Liver (tissue), 9 donors: ENCODE data around the gene HNRNPM. TPM values are rescaled to one million over a fixed set of nuclear protein-coding genes. Genes with fewer than 3 reads are reported as not detected.

Experiments
- DNase-seq: peaks from one replicate; pipeline ENCODE4 v3.0.0-alpha.2; 2017; ENCODE audit warnings: low spot score
- H3K27ac ChIP-seq, 2 donors: one replicate each; pipeline ENCODE4 v1.7.0; 2013; ENCODE audit warnings: inconsistent platforms in 2 of 2, low read length in 2 of 2, control low read depth in 1 of 2, low read depth in 1 of 2, mild to moderate bottlenecking in 1 of 2
- H3K27me3 ChIP-seq, 4 donors: one replicate each; pipeline versions ENCODE4 v1.6.1 to v1.7.0; 2013; ENCODE audit warnings: low read length in 3 of 4, inconsistent platforms in 1 of 4, mild to moderate bottlenecking in 1 of 4, moderate library complexity in 1 of 4; ENCODE audit not compliant: control insufficient read depth in 4 of 4, insufficient read depth in 4 of 4
- H3K36me3 ChIP-seq, 4 donors: one replicate each; pipeline versions ENCODE4 v1.6.1 to v1.7.0; 2013; ENCODE audit warnings: low read length in 3 of 4, mild to moderate bottlenecking in 3 of 4, low read depth in 1 of 4, moderate library complexity in 1 of 4; ENCODE audit not compliant: control insufficient read depth in 4 of 4, insufficient read depth in 3 of 4
- H3K4me1 ChIP-seq, 4 donors: one replicate each; pipeline versions ENCODE4 v1.6.1 to v1.7.0; 2013; ENCODE audit warnings: low read length in 3 of 4, mild to moderate bottlenecking in 3 of 4, moderate library complexity in 1 of 4; ENCODE audit not compliant: control insufficient read depth in 4 of 4, insufficient read depth in 4 of 4
- H3K4me3 ChIP-seq, 3 donors: one replicate each; pipeline versions ENCODE4 v1.6.1 to v1.7.0; 2013; ENCODE audit warnings: low read length in 3 of 3, control low read depth in 1 of 3, low read depth in 1 of 3, mild to moderate bottlenecking in 1 of 3
- H3K9ac ChIP-seq, 2 donors: one replicate each; pipeline ENCODE4 v1.7.0; 2013; ENCODE audit warnings: low read length in 2 of 2, mild to moderate bottlenecking in 2 of 2, moderate library complexity in 2 of 2, control low read depth in 1 of 2, low read depth in 1 of 2
- H3K9me3 ChIP-seq, 4 donors: one replicate each; pipeline versions ENCODE4 v1.6.1 to v1.7.0; 2013; ENCODE audit warnings: low read length in 3 of 4; ENCODE audit not compliant: control insufficient read depth in 4 of 4
- EGR1 ChIP-seq, 2 donors: IDR thresholded peaks; 2 replicates each; pipeline ENCODE4 v1.6.1; 2016 to 2018; ENCODE audit warnings: antibody characterized with exemption in 2 of 2, low read depth in 2 of 2
- FOXA1 ChIP-seq: IDR thresholded peaks from 2 replicates; pipeline ENCODE4 v1.6.1; 2016; ENCODE audit warnings: antibody characterized with exemption
- FOXA2 ChIP-seq: IDR thresholded peaks from 2 replicates; pipeline ENCODE4 v1.6.1; 2016; ENCODE audit warnings: antibody characterized with exemption
- GABPA ChIP-seq, 2 donors: IDR thresholded peaks in 1 of 2; conservative IDR thresholded peaks in 1 of 2; 2 replicates each; pipeline ENCODE4 v1.6.1; 2016; ENCODE audit warnings: antibody characterized with exemption in 2 of 2, mild to moderate bottlenecking in 1 of 2, moderate library complexity in 1 of 2
- HNF4A ChIP-seq, 2 donors: conservative IDR thresholded peaks; 2 replicates each; pipeline ENCODE4 v1.6.1; 2016; ENCODE audit warnings: antibody characterized with exemption in 2 of 2, mild to moderate bottlenecking in 2 of 2
- HNF4G ChIP-seq: IDR thresholded peaks from 2 replicates; pipeline ENCODE4 v1.6.1; 2016; ENCODE audit warnings: antibody characterized with exemption
- JUND ChIP-seq, 2 donors: IDR thresholded peaks; 2 replicates each; pipeline ENCODE4 v1.6.1; 2016; ENCODE audit warnings: antibody characterized with exemption in 2 of 2
- MAX ChIP-seq: IDR thresholded peaks from 2 replicates; pipeline ENCODE4 v1.6.1; 2016; ENCODE audit warnings: antibody characterized with exemption
- NR2F2 ChIP-seq: IDR thresholded peaks from 2 replicates; pipeline ENCODE4 v1.6.1; 2016; ENCODE audit warnings: antibody characterized with exemption
- RAD21 ChIP-seq, 2 donors: IDR thresholded peaks; 2 replicates each; pipeline ENCODE4 v1.6.1; 2016; ENCODE audit warnings: antibody characterized with exemption in 2 of 2, mild to moderate bottlenecking in 2 of 2
- RXRA ChIP-seq, 2 donors: IDR thresholded peaks; 2 replicates each; pipeline ENCODE4 v1.6.1; 2017 to 2018; ENCODE audit warnings: antibody characterized with exemption in 2 of 2, mild to moderate bottlenecking in 1 of 2
- TAF1 ChIP-seq: conservative IDR thresholded peaks from 2 replicates; pipeline ENCODE4 v1.6.1; 2016; ENCODE audit warnings: antibody characterized with exemption, mild to moderate bottlenecking
- YY1 ChIP-seq: IDR thresholded peaks from 2 replicates; pipeline ENCODE4 v1.6.1; 2016; ENCODE audit warnings: antibody characterized with exemption, mild to moderate bottlenecking
- ZBTB33 ChIP-seq: IDR thresholded peaks from 2 replicates; pipeline ENCODE4 v1.6.1; 2016; ENCODE audit warnings: antibody characterized with exemption
- WGBS: extraction: QIAGEN DNeasy Blood & Tissue Kit; methylation state at CpG from one replicate; pipeline ENCODE4 v1.1.7; 2013; 5-methylcytosine and 5-hydroxymethylcytosine counted together
- polyA plus RNA-seq, 2 donors: library from polyadenylated mRNA; stranded (reverse) in 1 of 2; unstranded in 1 of 2; fragments of 200-250 nt in 1 of 2; fragments of >200 nt in 1 of 2; fragmentation: Nextera tagmentation in 1 of 2; extraction: Ambion mirVana in 1 of 2; gene quantifications; one replicate each; pipeline versions ENCODE4 v1.2.1 to v1.2.3, GENCODE V29; 2013 to 2015
- total RNA-seq, 2 donors: library from RNA; depleted of rRNA; stranded (reverse); fragments of >200 nt; gene quantifications; one replicate each; pipeline ENCODE4 v1.2.3, GENCODE V29; 2014
- TF ChIP-seq, protein P1 (sequence below): IDR thresholded peaks from 2 replicates; pipeline ENCODE4 v1.6.1; 2016; ENCODE audit warnings: antibody characterized with exemption, mild to moderate bottlenecking
- TF ChIP-seq, protein P2 (sequence below): IDR thresholded peaks from 2 replicates; pipeline ENCODE4 v1.6.1; 2016; ENCODE audit warnings: antibody characterized with exemption
- TF ChIP-seq, protein P3 (sequence below): fragments of 150-350 bp; IDR thresholded peaks from 2 replicates; pipeline ENCODE4 v1.5.1; 2017; ENCODE audit warnings: improper control_type of control experiment, low read depth, low read length; ENCODE audit not compliant: missing input control
- donor health status: healthy.
- donor health status: healthy.
- donor health status: healthy.
- donor health status: healthy.
- donor health status: healthy.

The HNRNPM gene
- total and polyA plus RNA-seq, 4 donors, result 39.4 to 86.9 (median 70.7) TPM

GRCh38 chr19:8397271-8397670 is 47.5 kb upstream of the HNRNPM start:
- 67% methylated on average over 7 of the region's 7 CpGs for WGBS
- peaks cover 11 to 46% (median 32%) of the 10 kb centered on the region in 4 donors for H3K4me1 ChIP-seq
- H3K9me3 ChIP-seq, result no peaks in the 10 kb centered on the region
- no peak for DNase-seq
- peak overlapping the region in 1 of 2 donors; percentile 1 for H3K27ac ChIP-seq
- H3K9ac ChIP-seq, result no peak overlapping the region
- no peaks in the 10 kb centered on the region for H3K27me3 ChIP-seq
- TF ChIP-seq GABPA (IDR thresholded peaks at IDR 0.05 in 1 of 2, conservative IDR thresholded peaks at IDR 0.05 in 1 of 2) (no peak), ZBTB33 (no peak), HNF4A (conservative IDR thresholded peaks at IDR 0.05) (no peak), MAX (no peak), HNF4G (no peak), FOXA2 (no peak)
- TF ChIP-seq, protein P1, sequence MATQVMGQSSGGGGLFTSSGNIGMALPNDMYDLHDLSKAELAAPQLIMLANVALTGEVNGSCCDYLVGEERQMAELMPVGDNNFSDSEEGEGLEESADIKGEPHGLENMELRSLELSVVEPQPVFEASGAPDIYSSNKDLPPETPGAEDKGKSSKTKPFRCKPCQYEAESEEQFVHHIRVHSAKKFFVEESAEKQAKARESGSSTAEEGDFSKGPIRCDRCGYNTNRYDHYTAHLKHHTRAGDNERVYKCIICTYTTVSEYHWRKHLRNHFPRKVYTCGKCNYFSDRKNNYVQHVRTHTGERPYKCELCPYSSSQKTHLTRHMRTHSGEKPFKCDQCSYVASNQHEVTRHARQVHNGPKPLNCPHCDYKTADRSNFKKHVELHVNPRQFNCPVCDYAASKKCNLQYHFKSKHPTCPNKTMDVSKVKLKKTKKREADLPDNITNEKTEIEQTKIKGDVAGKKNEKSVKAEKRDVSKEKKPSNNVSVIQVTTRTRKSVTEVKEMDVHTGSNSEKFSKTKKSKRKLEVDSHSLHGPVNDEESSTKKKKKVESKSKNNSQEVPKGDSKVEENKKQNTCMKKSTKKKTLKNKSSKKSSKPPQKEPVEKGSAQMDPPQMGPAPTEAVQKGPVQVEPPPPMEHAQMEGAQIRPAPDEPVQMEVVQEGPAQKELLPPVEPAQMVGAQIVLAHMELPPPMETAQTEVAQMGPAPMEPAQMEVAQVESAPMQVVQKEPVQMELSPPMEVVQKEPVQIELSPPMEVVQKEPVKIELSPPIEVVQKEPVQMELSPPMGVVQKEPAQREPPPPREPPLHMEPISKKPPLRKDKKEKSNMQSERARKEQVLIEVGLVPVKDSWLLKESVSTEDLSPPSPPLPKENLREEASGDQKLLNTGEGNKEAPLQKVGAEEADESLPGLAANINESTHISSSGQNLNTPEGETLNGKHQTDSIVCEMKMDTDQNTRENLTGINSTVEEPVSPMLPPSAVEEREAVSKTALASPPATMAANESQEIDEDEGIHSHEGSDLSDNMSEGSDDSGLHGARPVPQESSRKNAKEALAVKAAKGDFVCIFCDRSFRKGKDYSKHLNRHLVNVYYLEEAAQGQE, result no peak
- TF ChIP-seq, protein P2, sequence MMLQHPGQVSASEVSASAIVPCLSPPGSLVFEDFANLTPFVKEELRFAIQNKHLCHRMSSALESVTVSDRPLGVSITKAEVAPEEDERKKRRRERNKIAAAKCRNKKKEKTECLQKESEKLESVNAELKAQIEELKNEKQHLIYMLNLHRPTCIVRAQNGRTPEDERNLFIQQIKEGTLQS, result no peak
- peaks cover under 1 to 19% (median 11%) of the 10 kb centered on the region in 4 donors for H3K36me3 ChIP-seq
- H3K4me3 ChIP-seq, result no peak overlapping the region

DNA sequence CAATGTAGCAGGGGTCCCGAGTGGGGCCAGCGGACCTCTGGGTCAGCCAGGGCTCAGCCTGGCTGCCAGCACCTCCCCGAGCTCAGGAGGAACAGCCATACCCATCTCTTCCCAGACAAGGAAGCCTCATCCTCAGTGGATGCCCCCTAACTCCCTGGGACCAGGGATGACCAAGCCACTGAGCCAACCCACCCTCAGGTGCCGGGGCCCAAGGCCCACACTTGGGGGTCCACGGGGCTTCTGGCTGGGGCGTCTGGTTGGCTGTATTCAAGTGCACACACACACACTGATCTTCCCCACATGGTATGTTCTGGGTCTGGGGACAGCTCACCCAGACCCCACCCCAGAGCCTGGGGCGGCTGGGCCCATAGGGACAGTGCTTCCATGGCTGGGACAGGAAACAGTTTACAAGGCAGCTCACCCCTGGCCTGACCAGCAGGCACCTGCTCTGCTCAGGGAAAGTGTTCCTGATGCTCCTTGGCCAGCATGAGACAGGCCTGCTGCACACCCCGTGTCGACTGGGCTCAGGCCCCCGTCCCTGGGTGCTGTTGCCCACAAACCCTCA is 46.9 kb upstream of the HNRNPM start:
- Histone ChIP-seq H3K4me1 (peaks cover 9 to 41% (median 30%) of the 10 kb centered on the region in 4 donors), H3K27ac (no peak overlapping the region)
- TF ChIP-seq RXRA (IDR thresholded peaks at IDR 0.05) (no peak), FOXA2 (no peak), YY1 (no peak), TAF1 (no peak), ZBTB33 (no peak), GABPA (IDR thresholded peaks at IDR 0.05 in 1 of 2, conservative IDR thresholded peaks at IDR 0.05 in 1 of 2) (no peak), NR2F2 (no peak), RAD21 (IDR thresholded peaks at IDR 0.05) (no peak), HNF4G (no peak), FOXA1 (no peak), EGR1 (IDR thresholded peaks at IDR 0.05; ENCODE audit: low read depth in 2 of 2) (no peak), JUND (IDR thresholded peaks at IDR 0.05) (no peak), HNF4A (conservative IDR thresholded peaks at IDR 0.05) (no peak)
- TF ChIP-seq, protein P2, result no peak
- TF ChIP-seq, protein P1, result no peak
- TF ChIP-seq, protein P3, sequence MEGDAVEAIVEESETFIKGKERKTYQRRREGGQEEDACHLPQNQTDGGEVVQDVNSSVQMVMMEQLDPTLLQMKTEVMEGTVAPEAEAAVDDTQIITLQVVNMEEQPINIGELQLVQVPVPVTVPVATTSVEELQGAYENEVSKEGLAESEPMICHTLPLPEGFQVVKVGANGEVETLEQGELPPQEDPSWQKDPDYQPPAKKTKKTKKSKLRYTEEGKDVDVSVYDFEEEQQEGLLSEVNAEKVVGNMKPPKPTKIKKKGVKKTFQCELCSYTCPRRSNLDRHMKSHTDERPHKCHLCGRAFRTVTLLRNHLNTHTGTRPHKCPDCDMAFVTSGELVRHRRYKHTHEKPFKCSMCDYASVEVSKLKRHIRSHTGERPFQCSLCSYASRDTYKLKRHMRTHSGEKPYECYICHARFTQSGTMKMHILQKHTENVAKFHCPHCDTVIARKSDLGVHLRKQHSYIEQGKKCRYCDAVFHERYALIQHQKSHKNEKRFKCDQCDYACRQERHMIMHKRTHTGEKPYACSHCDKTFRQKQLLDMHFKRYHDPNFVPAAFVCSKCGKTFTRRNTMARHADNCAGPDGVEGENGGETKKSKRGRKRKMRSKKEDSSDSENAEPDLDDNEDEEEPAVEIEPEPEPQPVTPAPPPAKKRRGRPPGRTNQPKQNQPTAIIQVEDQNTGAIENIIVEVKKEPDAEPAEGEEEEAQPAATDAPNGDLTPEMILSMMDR, result no peak

More for the DNA sequence above, 46.9 kb upstream of the HNRNPM start:
- 91% methylated on average over 10 of the region's 10 CpGs for WGBS
- H3K4me3 ChIP-seq, result no peak overlapping the region
- H3K27me3 ChIP-seq, result no peaks in the 10 kb centered on the region
- H3K36me3 ChIP-seq, result peaks cover 6 to 21% (median 12%) of the 10 kb centered on the region in 4 donors
- H3K9me3 ChIP-seq, result no peaks in the 10 kb centered on the region
- no peak for DNase-seq
- H3K9ac ChIP-seq, result no peak overlapping the region
